Suprapubic skin (tissue), 4 donors: Measurements from ENCODE around the gene ZNF668. TPM values are rescaled to one million over a fixed set of nuclear protein-coding genes. Genes with fewer than 3 reads are reported as not detected.

ENCODE experiments used
- DNase-seq, 2 donors: peaks; one replicate each; pipeline ENCODE4 v3.0.0-alpha.2; 2019; ENCODE audit warnings: low spot score in 2 of 2
- H3K27ac ChIP-seq: fragments of 200-600 bp; sonication (generic); one replicate; pipeline ENCODE4 v1.5.1; 2019
- H3K27me3 ChIP-seq: fragments of 200-600 bp; sonication (generic); one replicate; pipeline ENCODE4 v1.5.1; 2019
- H3K36me3 ChIP-seq: fragments of 200-600 bp; sonication (generic); one replicate; pipeline ENCODE4 v1.5.1; 2019
- H3K4me1 ChIP-seq: fragments of 200-600 bp; sonication (generic); one replicate; pipeline ENCODE4 v1.5.1; 2019
- H3K4me3 ChIP-seq: fragments of 200-600 bp; sonication (generic); one replicate; pipeline ENCODE4 v1.5.1; 2019; ENCODE audit warnings: mild to moderate bottlenecking
- H3K9me3 ChIP-seq: fragments of 200-600 bp; sonication (generic); one replicate; pipeline ENCODE4 v1.5.1; 2019
- EP300 ChIP-seq: sonication (generic); formaldehyde crosslinking; IDR thresholded peaks from one replicate; pipeline ENCODE4 v1.6.1; 2017; ENCODE audit warnings: antibody characterized with exemption
- POLR2A ChIP-seq, 2 donors: fragments of 450-650 bp; IDR thresholded peaks; one replicate each; pipeline ENCODE4 v1.6.1; 2017; ENCODE audit warnings: antibody characterized with exemption in 2 of 2, mild to moderate bottlenecking in 2 of 2, moderate library complexity in 2 of 2
- POLR2AphosphoS5 ChIP-seq, 3 donors: sonication (generic); formaldehyde crosslinking; IDR thresholded peaks; one replicate each; pipeline ENCODE4 v1.6.1; 2017; ENCODE audit warnings: antibody characterized with exemption in 3 of 3
- WGBS: methylation state at CpG from one replicate; pipeline ENCODE4 v1.1.5; 2018; 5-methylcytosine and 5-hydroxymethylcytosine counted together
- total RNA-seq, 4 donors: library from RNA; depleted of rRNA; stranded (reverse); fragments of >200 nt; gene quantifications; one replicate each; pipeline ENCODE4 v1.1.0, GENCODE V29; 2016
- TF ChIP-seq, protein P1 (sequence below), 2 donors: fragments of 200-600 bp in 1 of 2; fragments of 450-650 bp in 1 of 2; sonication (generic) in 1 of 2; IDR thresholded peaks; one replicate each; pipeline ENCODE4 v1.5.1; 2016 to 2019; ENCODE audit warnings: antibody characterized with exemption in 2 of 2, mild to moderate bottlenecking in 1 of 2, moderate library complexity in 1 of 2

ZNF668 gene
- total RNA-seq, 4 donors from 2014 or later, result 9.0 to 15.9 (median 12.6) TPM

DNA sequence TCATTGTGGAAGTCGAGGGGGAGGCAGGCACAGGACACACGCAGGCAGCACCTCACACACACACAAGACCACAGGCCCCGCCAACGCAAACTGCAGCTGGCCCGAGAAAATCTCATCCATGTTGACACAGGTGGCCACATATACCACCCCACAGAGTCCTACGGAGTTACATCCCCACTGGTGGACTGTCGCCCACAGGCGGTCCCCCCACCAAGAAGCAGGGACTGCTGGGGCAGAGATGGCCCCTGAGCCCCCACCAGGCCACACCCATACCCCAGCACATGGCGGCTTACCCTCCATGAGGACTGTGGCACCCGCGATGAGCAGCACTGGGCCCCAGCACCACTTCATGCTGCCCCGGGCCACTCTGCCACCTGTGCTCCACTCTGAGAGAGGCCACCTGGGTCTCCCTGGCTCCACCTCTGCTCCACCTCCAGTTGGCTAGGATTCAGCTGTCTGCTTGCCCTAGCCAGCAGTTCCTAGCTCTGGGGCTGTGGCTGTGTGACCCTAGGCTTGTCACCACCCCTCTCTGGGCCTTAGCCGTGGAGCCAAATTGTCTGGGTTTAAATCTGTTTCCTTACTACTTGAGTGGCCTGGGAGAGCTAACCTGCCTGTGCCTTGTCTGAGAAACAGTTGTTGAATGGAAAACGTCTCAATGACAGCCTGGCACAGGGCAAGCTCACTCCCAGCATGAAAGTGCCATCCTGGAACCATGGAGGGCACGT is 14.6 kb upstream of the ZNF668 start, which contains the start of gene PRSS53:
Gene PRSS53, minus strand, starts transcription at position 485 of the 725 bp plus-strand sequence. Its CDS starts 134 bp downstream, at position 351.
- WGBS, result 86% methylated on average over 12 of the region's 15 CpGs
- H3K36me3 ChIP-seq, result peaks cover 44% of the 10 kb centered on the region
- no peak within 1 kb of the TSS for H3K27ac ChIP-seq

DNA sequence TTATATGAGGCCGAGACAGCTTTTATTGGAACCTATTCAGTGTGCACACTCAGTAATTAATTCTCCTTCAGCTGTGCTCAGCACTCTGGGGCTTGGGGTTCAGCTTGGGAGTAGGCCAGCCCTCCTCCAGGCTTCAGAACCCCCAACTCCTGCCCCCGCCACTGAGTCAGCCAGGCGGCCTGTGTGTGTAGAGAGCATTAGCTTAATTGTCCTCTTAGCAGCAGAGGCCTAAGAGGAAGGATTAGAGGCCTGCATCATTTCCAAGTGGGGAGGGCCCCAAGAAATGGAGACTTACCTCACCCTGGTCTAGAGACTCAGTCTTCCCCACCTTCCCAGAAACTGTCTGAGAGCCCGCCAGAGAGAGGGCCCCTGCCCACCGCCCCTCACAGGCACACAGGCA is 13.9 kb upstream of the ZNF668 start:
- H3K4me1 ChIP-seq, result peaks cover 10% of the 10 kb centered on the region
- no peak overlapping the region for H3K4me3 ChIP-seq
- TF ChIP-seq EP300 (no peak), POLR2AphosphoS5 (IDR thresholded peaks at IDR 0.05) (no peak), POLR2A (IDR thresholded peaks at IDR 0.05) (no peak)
- TF ChIP-seq, protein P1, sequence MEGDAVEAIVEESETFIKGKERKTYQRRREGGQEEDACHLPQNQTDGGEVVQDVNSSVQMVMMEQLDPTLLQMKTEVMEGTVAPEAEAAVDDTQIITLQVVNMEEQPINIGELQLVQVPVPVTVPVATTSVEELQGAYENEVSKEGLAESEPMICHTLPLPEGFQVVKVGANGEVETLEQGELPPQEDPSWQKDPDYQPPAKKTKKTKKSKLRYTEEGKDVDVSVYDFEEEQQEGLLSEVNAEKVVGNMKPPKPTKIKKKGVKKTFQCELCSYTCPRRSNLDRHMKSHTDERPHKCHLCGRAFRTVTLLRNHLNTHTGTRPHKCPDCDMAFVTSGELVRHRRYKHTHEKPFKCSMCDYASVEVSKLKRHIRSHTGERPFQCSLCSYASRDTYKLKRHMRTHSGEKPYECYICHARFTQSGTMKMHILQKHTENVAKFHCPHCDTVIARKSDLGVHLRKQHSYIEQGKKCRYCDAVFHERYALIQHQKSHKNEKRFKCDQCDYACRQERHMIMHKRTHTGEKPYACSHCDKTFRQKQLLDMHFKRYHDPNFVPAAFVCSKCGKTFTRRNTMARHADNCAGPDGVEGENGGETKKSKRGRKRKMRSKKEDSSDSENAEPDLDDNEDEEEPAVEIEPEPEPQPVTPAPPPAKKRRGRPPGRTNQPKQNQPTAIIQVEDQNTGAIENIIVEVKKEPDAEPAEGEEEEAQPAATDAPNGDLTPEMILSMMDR (IDR thresholded peaks at IDR 0.05), result no peak
- DNase-seq, result no peak
- H3K36me3 ChIP-seq, result peaks cover 50% of the 10 kb centered on the region
- H3K27ac ChIP-seq, result no peak overlapping the region
- WGBS, result 79% methylated on average over 5 of the region's 5 CpGs
- H3K9me3 ChIP-seq, result no peaks in the 10 kb centered on the region
- no peaks in the 10 kb centered on the region for H3K27me3 ChIP-seq

More for the DNA sequence above, 14.6 kb upstream of the ZNF668 start, which contains the start of gene PRSS53:
- Histone ChIP-seq H3K9me3 (no peaks in the 10 kb centered on the region), H3K27me3 (no peaks in the 10 kb centered on the region), H3K4me1 (peaks cover 14% of the 10 kb centered on the region), H3K4me3 (no peak within 1 kb of the TSS)
- TF ChIP-seq POLR2A (IDR thresholded peaks at IDR 0.05), result no peak
- TF ChIP-seq, protein P1 (IDR thresholded peaks at IDR 0.05), result no peak
- TF ChIP-seq POLR2AphosphoS5 (IDR thresholded peaks at IDR 0.05), result no peak
- no peak for TF ChIP-seq EP300
- DNase-seq, result no peak

DNA sequence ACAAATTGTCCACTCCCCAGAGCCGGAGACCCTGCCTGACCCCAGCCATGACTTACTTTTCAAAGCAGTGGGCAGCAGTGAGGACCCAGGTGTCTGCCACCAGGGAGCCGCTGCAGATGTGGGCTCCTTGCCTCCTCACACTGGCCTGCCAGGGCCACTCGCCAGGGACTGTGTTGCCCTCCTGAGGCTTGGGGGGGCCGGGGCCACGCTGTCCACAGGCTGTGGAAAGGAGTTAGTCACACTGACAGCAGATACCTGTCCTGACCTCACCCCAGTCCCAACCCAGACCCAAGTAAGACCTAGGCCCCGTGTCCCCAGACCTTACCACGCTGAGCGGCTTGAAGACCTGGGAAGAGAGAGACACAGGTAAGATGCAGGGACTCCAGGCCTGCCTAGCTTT is 13.4 kb upstream of the ZNF668 start:
- TF ChIP-seq POLR2A (IDR thresholded peaks at IDR 0.05) (no peak), EP300 (no peak), POLR2AphosphoS5 (IDR thresholded peaks at IDR 0.05) (no peak)
- TF ChIP-seq, protein P1 (IDR thresholded peaks at IDR 0.05), result no peak
- no peak overlapping the region for H3K27ac ChIP-seq
- H3K4me1 ChIP-seq, result peaks cover 11% of the 10 kb centered on the region
- peak in 1 of 2 donors; percentile 64 for DNase-seq
- peaks cover 53% of the 10 kb centered on the region for H3K36me3 ChIP-seq
- H3K9me3 ChIP-seq, result no peaks in the 10 kb centered on the region
- WGBS, result 91% methylated on average over 8 of the region's 8 CpGs
- H3K4me3 ChIP-seq, result no peak overlapping the region
- no peaks in the 10 kb centered on the region for H3K27me3 ChIP-seq

DNA sequence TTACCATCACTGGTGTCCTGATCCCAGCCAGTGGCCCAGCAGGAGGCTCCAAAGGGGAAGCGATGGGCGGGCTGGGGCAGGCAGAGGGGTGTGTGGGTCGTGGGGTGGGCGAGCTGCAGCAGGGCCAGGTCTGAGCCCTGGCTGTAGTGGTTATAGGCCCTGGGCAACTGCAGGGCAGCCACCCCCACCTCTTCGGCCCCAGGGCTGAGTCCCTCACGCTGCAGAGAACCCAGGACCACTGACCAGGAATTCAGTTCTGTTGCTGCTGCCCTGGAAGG is 12.5 kb upstream of the ZNF668 start:
- no peak for DNase-seq
- Histone ChIP-seq H3K27me3 (no peaks in the 10 kb centered on the region), H3K4me3 (no peak overlapping the region), H3K4me1 (peaks cover 20% of the 10 kb centered on the region), H3K36me3 (peaks cover 59% of the 10 kb centered on the region), H3K9me3 (no peaks in the 10 kb centered on the region), H3K27ac (no peak overlapping the region)
- TF ChIP-seq EP300 (no peak), POLR2AphosphoS5 (IDR thresholded peaks at IDR 0.05) (no peak), POLR2A (IDR thresholded peaks at IDR 0.05) (no peak)
- TF ChIP-seq, protein P1 (IDR thresholded peaks at IDR 0.05), result no peak
- 88% methylated on average over 3 of the region's 6 CpGs for WGBS

DNA sequence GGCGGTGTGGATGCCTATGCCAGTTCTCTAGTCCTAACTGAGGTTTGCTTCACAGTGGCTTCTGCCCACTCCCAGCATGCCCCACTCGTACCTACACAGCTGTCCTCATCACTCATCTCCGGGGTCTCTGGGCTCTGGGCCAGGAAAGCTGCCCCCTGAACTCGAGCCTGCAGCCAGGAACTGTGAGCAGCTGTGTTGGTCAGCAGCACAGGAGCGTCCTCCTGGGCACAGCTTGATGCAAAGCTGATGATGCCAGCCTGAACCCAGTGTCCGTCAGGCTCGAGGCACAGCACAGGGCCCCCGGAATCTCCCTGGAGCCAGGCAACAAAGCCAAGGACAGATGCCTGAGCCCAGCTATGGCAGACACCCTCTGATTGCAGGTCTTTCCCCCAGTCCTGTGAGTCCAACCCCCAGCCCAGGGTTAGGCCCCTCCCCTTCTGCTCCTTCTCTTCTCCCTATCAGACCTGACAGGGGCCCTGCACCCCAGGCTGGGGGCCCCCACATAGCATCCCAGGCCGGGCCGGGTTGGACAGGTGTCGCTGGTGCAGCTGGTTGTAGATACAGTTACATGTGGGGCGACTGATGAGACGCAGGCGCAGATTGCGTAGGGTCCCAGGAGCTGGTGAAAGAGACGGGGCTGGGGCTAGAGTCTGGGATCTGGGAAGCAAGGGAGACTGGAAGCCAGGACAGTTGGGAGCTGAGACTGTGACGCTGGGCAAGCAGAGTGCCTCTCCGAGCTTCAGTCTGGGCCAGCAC is 12.0 kb upstream of the ZNF668 start:
- peak in 1 of 2 donors; percentile 77 for DNase-seq
- Histone ChIP-seq H3K9me3 (no peaks in the 10 kb centered on the region), H3K27ac (no peak overlapping the region), H3K36me3 (peaks cover 58% of the 10 kb centered on the region), H3K4me1 (peaks cover 25% of the 10 kb centered on the region), H3K27me3 (no peaks in the 10 kb centered on the region), H3K4me3 (no peak overlapping the region)
- WGBS, result 89% methylated on average over 13 of the region's 18 CpGs
- no peak for TF ChIP-seq EP300
